Umbilical cord (tissue), 2 donors: Measurements from ENCODE around the gene ASGR2. TPM values are rescaled to one million over a fixed set of nuclear protein-coding genes. Genes with fewer than 3 reads are reported as not detected.
"Not testable (repeated sequence)": the region's sequence is repeated elsewhere in the genome, so short reads cannot be mapped to it uniquely, and the experiment has no call there.

ENCODE experiments used
- DNase-seq: peaks from one replicate; pipeline ENCODE4 v3.0.0-alpha.2; 2015; ENCODE audit warnings: low spot score
- total RNA-seq: library from RNA; depleted of rRNA; stranded (reverse); fragments of >200 nt; gene quantifications from one replicate; pipeline ENCODE4 v1.2.3, GENCODE V29; 2014; ENCODE audit warnings: low replicate concordance; ENCODE audit not compliant: insufficient read depth

The ASGR2 gene
- total RNA-seq, 1 donor from 2014 or later, result not detected

GRCh38 chr17:7126386-7126785 is 11.8 kb upstream of the ASGR2 start:
- not testable (repeated sequence) for DNase-seq

- DNase-seq, result no peak
Measured at GRCh38 chr17:7124923-7125322, 10.3 kb upstream of the ASGR2 start.

GRCh38 chr17:7123844-7124243 is 9.2 kb upstream of the ASGR2 start:
- DNase-seq, result no peak

GRCh38 chr17:7122381-7122780 is 7.8 kb upstream of the ASGR2 start:
- no peak for DNase-seq

GRCh38 chr17:7120635-7121034 is 6.0 kb upstream of the ASGR2 start:
- not testable (repeated sequence) for DNase-seq

GRCh38 chr17:7120123-7120522 is 5.5 kb upstream of the ASGR2 start:
- DNase-seq, result no peak

- no peak for DNase-seq
Measured at GRCh38 chr17:7119314-7119713, 4.7 kb upstream of the ASGR2 start.

- DNase-seq, result no peak
Measured at GRCh38 chr17:7114875-7115614, 423 bp upstream of the ASGR2 start.

GRCh38 chr17:7113273-7114071 is 1.1 kb downstream of the ASGR2 start:
- no peak for DNase-seq

- no peak for DNase-seq
Measured at GRCh38 chr17:7112510-7113108, 2.0 kb downstream of the ASGR2 start.

GRCh38 chr17:7111784-7112509 is 2.7 kb downstream of the ASGR2 start:
- no peak for DNase-seq

- no peak for DNase-seq
Measured at GRCh38 chr17:7110617-7111306, 3.9 kb downstream of the ASGR2 start.

- no peak for DNase-seq
Measured at GRCh38 chr17:7109461-7110322, 4.9 kb downstream of the ASGR2 start.

GRCh38 chr17:7108981-7109380 is 5.6 kb downstream of the ASGR2 start:
- DNase-seq, result no peak

- no peak for DNase-seq
Measured at GRCh38 chr17:7108560-7108925, 6.1 kb downstream of the ASGR2 start.

- DNase-seq, result no peak
Measured at GRCh38 chr17:7107795-7108559, 6.6 kb downstream of the ASGR2 start.

GRCh38 chr17:7107012-7107754 is 7.4 kb downstream of the ASGR2 start:
- DNase-seq, result no peak

GRCh38 chr17:7102421-7102820 is 12.2 kb downstream of the ASGR2 start:
- no peak for DNase-seq

- DNase-seq, result no peak
Measured at GRCh38 chr17:7101531-7101930, 13.1 kb downstream of the ASGR2 start.
